HuH-7.5 (cell line): Measurements from ENCODE around the gene MAP7D3.
"Not testable (repeated sequence)": the region's sequence is repeated elsewhere in the genome, so short reads cannot be mapped to it uniquely, and the experiment has no call there.

Source experiments
- DNase-seq: peaks from one replicate; pipeline ENCODE4 v3.0.0; 2011; ENCODE audit warnings: low spot score

The MAP7D3 gene

GRCh38 chrX:136251041-136251991 is at the start of gene MAP7D3:
Gene MAP7D3, minus strand, starts transcription at chrX:136251400. Its CDS starts 42 bp downstream, at chrX:136251358.
- peak; percentile 51 for DNase-seq

GRCh38 chrX:136300721-136301120 is 49.5 kb upstream of the MAP7D3 start, which contains the start of gene ADGRG4:
Gene ADGRG4, plus strand, starts transcription at chrX:136300963. Its CDS starts 7,815 bp downstream, at chrX:136308778.
- DNase-seq: not testable (repeated sequence)

- no peak for DNase-seq
Observed at GRCh38 chrX:136295380-136295779, 44.2 kb upstream of the MAP7D3 start.

- no peak for DNase-seq
Observed at GRCh38 chrX:136292656-136293055, 41.5 kb upstream of the MAP7D3 start.

GRCh38 chrX:136291824-136292223 is 40.6 kb upstream of the MAP7D3 start:
- no peak for DNase-seq

GRCh38 chrX:136286375-136286774 is 35.2 kb upstream of the MAP7D3 start:
- not testable (repeated sequence) for DNase-seq

GRCh38 chrX:136275553-136275952 is 24.4 kb upstream of the MAP7D3 start:
- no peak for DNase-seq

GRCh38 chrX:136273986-136274385 is 22.8 kb upstream of the MAP7D3 start:
- no peak for DNase-seq

- DNase-seq: no peak
Observed at GRCh38 chrX:136272325-136272724, 21.1 kb upstream of the MAP7D3 start.

GRCh38 chrX:136271300-136271699 is 20.1 kb upstream of the MAP7D3 start:
- no peak for DNase-seq

GRCh38 chrX:136269921-136270320 is 18.7 kb upstream of the MAP7D3 start:
- DNase-seq: no peak

GRCh38 chrX:136268051-136269048 is 17.1 kb upstream of the MAP7D3 start:
- no peak for DNase-seq

GRCh38 chrX:136266828-136267227 is 15.6 kb upstream of the MAP7D3 start:
- DNase-seq: no peak

- no peak for DNase-seq
Observed at GRCh38 chrX:136262812-136263315, 11.7 kb upstream of the MAP7D3 start.

GRCh38 chrX:136262243-136262642 is 11.0 kb upstream of the MAP7D3 start:
- DNase-seq: no peak

GRCh38 chrX:136261321-136261720 is 10.1 kb upstream of the MAP7D3 start:
- no peak for DNase-seq

GRCh38 chrX:136260776-136261175 is 9.6 kb upstream of the MAP7D3 start:
- DNase-seq: no peak

- DNase-seq: no peak
Observed at GRCh38 chrX:136259543-136259942, 8.3 kb upstream of the MAP7D3 start.

GRCh38 chrX:136258951-136259350 is 7.8 kb upstream of the MAP7D3 start:
- no peak for DNase-seq

- DNase-seq: no peak
Observed at GRCh38 chrX:136256026-136256425, 4.8 kb upstream of the MAP7D3 start.

- DNase-seq: no peak
Observed at GRCh38 chrX:136255541-136255940, 4.3 kb upstream of the MAP7D3 start.
